ENCODE results near the gene ARHGAP10. TPM values are rescaled to one million over a fixed set of nuclear protein-coding genes. Genes with fewer than 3 reads are reported as not detected.

Gene ARHGAP10
- polyA plus RNA-seq, 1 donor from 2014 or later: 0.20 TPM

DNA sequence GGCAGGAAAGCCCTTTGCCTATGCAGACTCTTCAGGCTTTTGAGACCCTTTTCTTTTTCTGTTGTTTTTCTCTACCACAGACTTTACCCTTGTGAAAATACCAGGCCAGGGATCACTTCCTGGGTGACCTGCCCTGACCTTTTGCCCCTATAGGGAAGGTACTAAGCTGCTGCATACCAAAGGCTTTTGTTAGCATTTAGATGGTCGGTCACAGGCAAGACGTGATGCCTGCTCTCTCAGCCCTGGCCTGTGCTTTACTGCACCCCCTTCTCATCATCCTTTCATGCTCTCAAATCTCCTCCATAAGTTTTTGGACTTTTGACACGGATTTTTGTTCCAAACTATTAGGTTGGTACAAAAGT lies 98.2 kb downstream of the ARHGAP10 start:
- Mint-ChIP-seq H3K27ac (no peak overlapping the region), H3K36me3 (no peaks in the 10 kb centered on the region), H3K27me3 (no peaks in the 10 kb centered on the region), H3K4me1 (no peaks in the 10 kb centered on the region), H3K9me3 (peaks cover 0 to 6% (median 2%) of the 10 kb centered on the region in 3 donors), H3K4me3 (no peak overlapping the region)

DNA sequence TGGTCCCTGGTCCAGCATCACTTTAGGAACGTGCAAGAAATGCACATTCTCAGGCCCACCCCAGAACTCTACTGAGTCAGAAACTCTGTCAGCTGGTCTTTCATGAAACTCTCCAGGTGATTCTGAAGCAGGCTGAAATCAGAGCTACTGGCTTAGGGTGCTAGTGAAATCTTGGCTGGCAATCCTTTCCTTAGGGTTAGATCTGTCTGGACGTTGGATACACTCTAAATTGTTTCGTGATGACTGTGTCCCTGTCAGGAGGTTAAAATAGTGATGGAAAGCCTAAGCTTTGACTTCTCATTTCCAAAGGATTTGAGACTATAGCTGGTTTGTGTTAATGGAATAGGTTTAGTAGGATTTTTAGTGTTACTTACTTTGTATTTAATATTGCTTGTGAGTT lies 99.1 kb downstream of the ARHGAP10 start:
- H3K27ac Mint-ChIP-seq: no peak overlapping the region

DNA sequence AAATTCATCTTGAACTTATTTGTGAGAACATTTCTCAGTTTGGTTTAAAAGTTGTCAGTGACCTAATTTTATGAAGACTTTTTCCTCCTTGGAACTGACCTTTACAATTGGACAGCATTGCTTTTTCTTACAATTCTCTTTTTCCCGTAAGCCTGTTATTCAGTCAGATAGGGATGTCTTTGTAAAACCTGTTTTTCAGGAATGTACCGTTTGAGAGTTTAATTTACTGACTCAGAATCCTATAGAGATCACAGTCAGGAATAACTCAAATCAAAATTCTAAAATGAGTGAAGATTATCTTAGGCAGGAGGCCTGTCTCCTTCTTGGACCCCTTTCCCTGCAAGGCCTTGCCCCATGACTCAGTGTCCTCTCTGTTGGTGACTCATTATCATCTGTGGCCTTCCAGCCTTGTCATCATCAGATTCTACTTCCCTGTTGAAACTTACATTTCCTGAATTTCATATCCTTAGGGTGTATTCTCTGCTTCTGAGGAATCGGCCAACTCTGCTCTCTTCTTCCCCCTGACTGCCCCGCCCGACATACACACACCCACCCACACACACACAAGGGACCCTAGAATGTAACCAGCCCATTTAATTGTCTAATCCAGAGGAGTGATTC lies 99.8 kb downstream of the ARHGAP10 start:
- H3K27me3 Mint-ChIP-seq: no peaks in the 10 kb centered on the region
- no peaks in the 10 kb centered on the region for H3K36me3 Mint-ChIP-seq
- H3K4me3 Mint-ChIP-seq: no peak overlapping the region
- H3K27ac Mint-ChIP-seq: no peak overlapping the region
- peaks cover 0 to 6% (median 2%) of the 10 kb centered on the region in 3 donors for H3K9me3 Mint-ChIP-seq
- H3K4me1 Mint-ChIP-seq: peaks cover 0 to 1% (median 0%) of the 10 kb centered on the region in 3 donors

More for the DNA sequence above, 99.1 kb downstream of the ARHGAP10 start:
- Mint-ChIP-seq H3K36me3 (no peaks in the 10 kb centered on the region), H3K4me3 (no peak overlapping the region), H3K27me3 (no peaks in the 10 kb centered on the region), H3K4me1 (no peaks in the 10 kb centered on the region), H3K9me3 (peaks cover 0 to 6% (median 2%) of the 10 kb centered on the region in 3 donors)

DNA sequence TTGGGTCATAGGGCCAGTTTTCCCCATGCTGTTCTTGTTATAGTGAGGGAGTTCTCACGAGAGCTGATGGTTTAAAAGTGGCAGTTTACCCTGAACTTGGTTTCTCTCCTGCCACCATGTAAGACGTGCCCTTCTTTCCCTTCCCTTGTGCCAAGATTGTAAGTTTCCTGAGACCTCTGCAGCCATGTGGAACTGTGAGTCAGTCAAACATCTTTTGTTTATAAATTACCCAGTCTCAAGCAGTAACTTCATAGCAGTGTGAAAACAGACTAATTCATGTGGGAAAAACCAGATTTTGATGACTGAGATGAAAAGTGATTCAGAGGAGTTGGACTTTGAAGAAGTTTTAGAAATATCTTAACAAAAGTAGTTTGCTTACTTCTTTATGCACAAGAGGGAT lies 101.4 kb downstream of the ARHGAP10 start:
- H3K27ac Mint-ChIP-seq: no peak overlapping the region
- H3K4me1 Mint-ChIP-seq: peaks cover 0 to 5% (median 2%) of the 10 kb centered on the region in 3 donors
- peaks cover 0 to 6% (median 2%) of the 10 kb centered on the region in 3 donors for H3K9me3 Mint-ChIP-seq
- H3K36me3 Mint-ChIP-seq: no peaks in the 10 kb centered on the region
- H3K4me3 Mint-ChIP-seq: no peak overlapping the region
- peaks cover under 1% of the 10 kb centered on the region for H3K27me3 Mint-ChIP-seq

DNA sequence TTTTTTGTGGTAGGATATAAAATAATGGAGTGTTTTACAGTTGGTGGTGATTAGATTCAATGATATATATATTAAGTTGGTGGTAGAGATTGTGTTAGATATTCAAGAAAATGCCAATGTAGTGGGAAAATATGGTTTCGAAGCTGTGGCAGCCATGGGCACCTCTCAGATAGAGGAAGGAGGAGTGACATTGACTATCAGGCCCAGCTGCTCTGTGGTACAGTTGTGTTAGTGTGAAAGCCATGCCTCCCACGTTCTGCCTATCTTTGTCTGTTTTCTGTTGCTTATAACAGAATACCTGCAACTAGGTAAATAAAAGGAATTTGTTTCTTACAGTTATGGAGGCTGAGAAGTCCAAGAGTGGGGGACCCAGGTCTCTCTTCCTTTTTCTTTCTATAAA lies 101.9 kb downstream of the ARHGAP10 start:
- H3K27me3 Mint-ChIP-seq: peaks cover 1% of the 10 kb centered on the region
- H3K27ac Mint-ChIP-seq: no peak overlapping the region
- no peak overlapping the region for H3K4me3 Mint-ChIP-seq
- no peaks in the 10 kb centered on the region for H3K36me3 Mint-ChIP-seq
- peaks cover 0 to 6% (median 2%) of the 10 kb centered on the region in 3 donors for H3K9me3 Mint-ChIP-seq
- H3K4me1 Mint-ChIP-seq: peaks cover 0 to 7% (median 2%) of the 10 kb centered on the region in 3 donors

DNA sequence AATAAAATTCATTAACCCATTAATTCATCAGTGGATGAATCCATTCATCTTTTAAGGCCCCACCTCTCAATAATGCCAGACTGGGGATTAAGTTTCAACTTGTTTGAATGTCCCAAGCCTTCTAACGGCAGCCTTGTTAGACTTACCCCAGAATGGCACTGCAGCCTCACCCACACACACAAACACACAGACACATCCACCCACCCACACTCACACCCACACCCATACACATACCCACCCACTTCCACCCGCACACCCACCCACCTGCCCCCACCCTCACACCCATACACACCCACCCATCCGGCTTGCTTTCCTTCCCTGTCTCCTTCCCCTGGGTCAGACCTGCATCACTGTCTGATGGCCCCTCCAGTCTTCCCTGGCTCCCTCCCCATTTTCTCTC lies 102.6 kb downstream of the ARHGAP10 start:
- H3K4me3 Mint-ChIP-seq: no peak overlapping the region
- H3K4me1 Mint-ChIP-seq: peaks cover 0 to 7% (median 2%) of the 10 kb centered on the region in 3 donors
- peaks cover 1% of the 10 kb centered on the region for H3K27me3 Mint-ChIP-seq
- no peaks in the 10 kb centered on the region for H3K36me3 Mint-ChIP-seq
- H3K27ac Mint-ChIP-seq: no peak overlapping the region
- H3K9me3 Mint-ChIP-seq: peaks cover 0 to 6% (median 2%) of the 10 kb centered on the region in 3 donors

DNA sequence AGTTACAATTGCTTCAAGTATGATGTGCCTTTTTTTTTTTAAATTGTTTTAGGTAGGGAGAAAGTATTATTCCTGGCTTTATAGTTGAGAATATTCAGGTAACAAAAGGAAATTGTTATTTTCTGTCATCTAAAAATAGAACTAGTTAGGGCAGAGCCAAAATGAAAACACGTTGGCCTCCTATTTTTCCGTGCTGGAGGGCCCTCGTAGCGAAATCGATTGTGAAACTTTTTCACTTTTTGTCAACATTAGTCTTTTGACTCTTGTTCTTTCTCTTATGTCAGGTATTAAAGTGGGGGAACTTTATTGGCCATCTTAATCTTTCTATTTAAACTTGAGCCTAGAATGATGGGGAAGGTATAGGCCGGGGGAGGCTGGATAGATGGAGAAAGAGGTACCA lies 104.9 kb downstream of the ARHGAP10 start:
- H3K9me3 Mint-ChIP-seq: peaks cover 0 to 6% (median 2%) of the 10 kb centered on the region in 3 donors
- no peak overlapping the region for H3K27ac Mint-ChIP-seq
- peaks cover 0 to 7% (median 2%) of the 10 kb centered on the region in 3 donors for H3K4me1 Mint-ChIP-seq
- no peak overlapping the region for H3K4me3 Mint-ChIP-seq
- peaks cover 1% of the 10 kb centered on the region for H3K27me3 Mint-ChIP-seq
- H3K36me3 Mint-ChIP-seq: no peaks in the 10 kb centered on the region

DNA sequence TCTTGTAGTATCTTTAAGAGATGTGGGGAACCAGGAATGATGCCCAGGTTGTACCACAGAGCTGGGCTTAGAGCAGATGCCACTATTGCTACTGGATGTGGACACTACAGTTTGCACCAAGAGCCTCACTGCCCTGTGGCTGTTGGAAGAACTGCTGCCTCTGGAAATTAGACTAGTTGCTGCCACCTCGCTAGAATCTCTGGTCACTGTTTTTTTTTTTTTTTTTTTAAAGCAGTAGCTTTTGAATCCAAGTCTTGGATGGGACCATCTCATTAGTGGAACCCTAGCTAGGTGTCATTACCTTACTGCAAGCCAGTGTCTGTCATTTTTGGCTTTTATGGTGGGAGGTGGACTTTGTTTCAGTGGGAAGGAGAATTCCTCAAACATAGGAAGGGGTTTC lies 105.5 kb downstream of the ARHGAP10 start:
- peaks cover 1% of the 10 kb centered on the region for H3K27me3 Mint-ChIP-seq
- H3K27ac Mint-ChIP-seq: no peak overlapping the region
- H3K9me3 Mint-ChIP-seq: peaks cover 0 to 6% (median 2%) of the 10 kb centered on the region in 3 donors
- peaks cover 0 to 7% (median 2%) of the 10 kb centered on the region in 3 donors for H3K4me1 Mint-ChIP-seq
- H3K4me3 Mint-ChIP-seq: no peak overlapping the region
- no peaks in the 10 kb centered on the region for H3K36me3 Mint-ChIP-seq

DNA sequence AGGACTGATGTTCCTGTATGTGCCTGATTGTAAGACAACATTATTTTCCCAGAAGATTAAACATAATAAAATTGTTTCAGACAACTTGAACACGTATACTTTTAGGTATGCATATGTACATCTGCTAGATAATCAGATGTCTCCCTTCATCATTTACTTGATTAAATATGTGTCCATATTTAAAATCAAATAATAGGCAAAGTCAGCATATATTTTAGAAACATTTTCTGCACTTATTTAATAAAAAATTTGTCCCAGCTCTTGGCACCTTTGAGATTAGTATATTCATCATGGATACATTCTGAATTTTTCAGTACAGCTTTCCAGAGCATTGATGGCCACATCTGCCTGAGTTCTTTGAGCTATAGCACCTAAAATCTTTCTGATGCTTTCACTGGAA lies 106.0 kb downstream of the ARHGAP10 start:
- no peaks in the 10 kb centered on the region for H3K36me3 Mint-ChIP-seq
- H3K27ac Mint-ChIP-seq: no peak overlapping the region
- peaks cover 0 to 7% (median 2%) of the 10 kb centered on the region in 3 donors for H3K4me1 Mint-ChIP-seq
- H3K4me3 Mint-ChIP-seq: no peak overlapping the region
- H3K9me3 Mint-ChIP-seq: peaks cover 0 to 6% (median 2%) of the 10 kb centered on the region in 3 donors
- H3K27me3 Mint-ChIP-seq: peaks cover 1% of the 10 kb centered on the region

DNA sequence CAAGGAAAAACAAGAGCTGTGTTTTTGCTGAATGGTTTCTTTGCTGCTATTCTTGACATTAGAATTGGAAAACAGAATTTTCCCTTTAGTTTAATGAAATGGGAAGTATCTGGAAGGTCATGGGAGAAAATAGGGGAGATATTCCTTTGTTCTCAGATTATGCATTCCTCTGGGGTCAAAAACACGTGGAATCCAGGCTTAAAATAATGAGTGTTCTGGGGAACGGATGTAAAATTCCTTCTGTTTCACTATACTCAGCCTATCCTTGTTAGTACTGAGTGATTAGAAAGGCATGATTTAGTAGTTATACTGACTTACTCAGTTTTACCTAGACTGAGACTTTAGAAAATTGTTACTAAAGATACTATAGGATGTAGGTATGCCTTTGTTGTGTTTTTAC lies 107.3 kb downstream of the ARHGAP10 start:
- peaks cover 0 to 7% (median 2%) of the 10 kb centered on the region in 3 donors for H3K4me1 Mint-ChIP-seq
- H3K36me3 Mint-ChIP-seq: no peaks in the 10 kb centered on the region
- peaks cover 1% of the 10 kb centered on the region for H3K27me3 Mint-ChIP-seq
- no peak overlapping the region for H3K4me3 Mint-ChIP-seq
- H3K27ac Mint-ChIP-seq: no peak overlapping the region
- H3K9me3 Mint-ChIP-seq: no peaks in the 10 kb centered on the region

DNA sequence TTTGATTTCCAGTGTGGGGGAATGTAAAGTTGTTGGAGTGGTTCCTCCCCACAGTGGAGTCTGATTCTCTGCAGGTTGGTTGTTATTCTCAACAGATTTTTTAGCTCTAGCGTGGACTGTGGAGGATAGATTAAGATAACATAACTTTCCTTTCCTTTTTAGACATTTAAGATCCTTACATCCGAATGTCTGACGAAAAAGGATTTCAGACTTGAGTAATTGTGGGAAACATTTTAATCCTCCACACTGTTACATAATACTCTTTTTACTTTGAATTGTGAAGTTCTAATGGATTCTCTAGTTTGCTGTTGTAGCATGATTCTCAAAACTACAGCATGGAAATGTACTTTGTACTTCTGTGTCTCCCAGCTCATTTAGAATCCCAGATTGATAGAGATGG lies 107.8 kb downstream of the ARHGAP10 start:
- Mint-ChIP-seq H3K27me3 (peaks cover 1% of the 10 kb centered on the region), H3K9me3 (no peaks in the 10 kb centered on the region), H3K4me1 (peaks cover 0 to 7% (median 2%) of the 10 kb centered on the region in 3 donors), H3K27ac (no peak overlapping the region), H3K4me3 (no peak overlapping the region), H3K36me3 (no peaks in the 10 kb centered on the region)

DNA sequence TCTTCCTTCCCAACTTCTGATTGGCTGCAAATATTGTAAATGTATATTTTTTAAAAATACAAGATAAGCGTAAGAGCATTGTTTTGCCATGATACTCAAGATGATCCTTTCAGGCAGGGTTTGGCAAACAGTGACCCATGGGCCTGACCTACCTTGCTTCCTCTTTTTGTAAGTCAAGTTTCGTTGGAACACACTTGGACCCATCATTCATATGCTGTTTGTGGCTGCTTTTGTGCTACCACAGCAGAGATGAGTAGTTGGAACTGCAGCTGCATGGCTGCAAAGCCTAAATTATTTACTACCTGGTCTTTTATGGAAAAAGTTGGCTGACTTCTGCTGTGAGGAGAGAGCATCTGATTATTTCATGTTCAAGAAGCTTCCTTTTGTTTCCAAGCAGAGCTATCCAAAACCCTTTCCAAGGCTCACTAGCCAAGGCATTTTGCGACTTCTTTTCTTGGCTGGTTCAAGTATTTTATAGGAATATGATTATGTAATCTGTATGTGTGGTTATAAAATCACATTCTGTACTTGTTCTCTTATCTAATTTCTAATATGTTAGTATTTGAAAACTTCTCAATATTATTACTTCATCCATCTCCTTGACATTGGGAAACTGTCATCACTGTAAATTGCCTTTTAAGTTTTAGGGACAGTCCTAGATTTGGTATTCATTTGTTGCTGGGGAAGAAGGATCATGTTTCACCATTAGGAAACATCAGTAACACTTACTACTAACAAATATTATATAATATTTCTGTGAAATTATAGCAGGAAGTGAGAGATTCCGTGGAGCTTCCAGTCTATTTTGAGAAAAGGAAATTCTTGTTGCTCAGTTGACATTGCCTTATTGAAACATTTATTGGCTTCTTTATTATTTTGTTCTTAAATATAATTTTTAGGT lies 109.2 kb downstream of the ARHGAP10 start:
- Mint-ChIP-seq H3K4me3 (no peak overlapping the region), H3K9me3 (no peaks in the 10 kb centered on the region), H3K27ac (no peak overlapping the region), H3K36me3 (no peaks in the 10 kb centered on the region), H3K27me3 (peaks cover 1% of the 10 kb centered on the region), H3K4me1 (peaks cover 0 to 7% (median 2%) of the 10 kb centered on the region in 3 donors)

DNA sequence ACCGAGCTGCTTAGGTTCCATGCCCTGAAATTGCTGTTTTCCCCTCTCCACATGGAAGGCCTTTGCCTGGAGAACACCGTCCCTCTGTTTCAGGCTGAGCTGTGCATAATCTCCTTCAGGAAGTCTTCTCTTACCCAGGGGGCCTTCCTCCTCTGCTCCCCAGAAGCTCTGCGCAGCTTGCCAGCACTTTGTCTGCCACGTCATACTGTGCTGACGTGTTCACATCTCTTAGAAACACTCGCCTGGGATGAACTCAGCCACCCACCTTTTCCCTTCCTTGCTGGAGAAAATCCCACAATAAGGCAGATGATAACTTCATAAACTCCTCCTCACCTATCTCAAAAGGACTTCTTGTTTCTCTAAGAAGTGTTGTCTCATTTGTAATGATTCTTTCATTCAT lies 110.7 kb downstream of the ARHGAP10 start:
- no peaks in the 10 kb centered on the region for H3K36me3 Mint-ChIP-seq
- H3K27ac Mint-ChIP-seq: peak overlapping the region in 1 of 3 donors; percentile 68
- H3K4me1 Mint-ChIP-seq: peaks cover 0 to 2% (median 0%) of the 10 kb centered on the region in 3 donors
- H3K4me3 Mint-ChIP-seq: no peak overlapping the region
- H3K27me3 Mint-ChIP-seq: peaks cover 1% of the 10 kb centered on the region
- no peaks in the 10 kb centered on the region for H3K9me3 Mint-ChIP-seq

DNA sequence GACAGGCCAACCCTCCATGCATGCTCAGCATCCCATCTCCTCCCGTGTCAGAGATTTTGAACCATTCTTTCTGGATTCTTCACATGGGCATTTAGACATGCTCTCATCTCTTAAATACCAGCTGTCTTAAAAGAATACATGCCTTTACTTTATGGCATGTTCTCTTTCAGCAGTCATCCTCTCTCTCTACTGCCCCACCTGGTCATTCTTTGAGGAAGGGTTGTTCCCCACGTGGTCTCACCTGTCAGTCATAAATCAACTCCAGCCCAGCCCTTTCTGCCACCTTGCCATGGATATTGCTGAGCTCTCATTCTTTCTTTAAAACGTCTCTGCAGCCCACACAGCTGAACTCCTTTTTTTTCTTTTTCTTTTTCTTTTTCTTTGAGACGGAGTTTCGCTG lies 111.3 kb downstream of the ARHGAP10 start:
- Mint-ChIP-seq H3K27me3 (peaks cover 1% of the 10 kb centered on the region), H3K4me3 (no peak overlapping the region), H3K36me3 (no peaks in the 10 kb centered on the region), H3K4me1 (peaks cover 0 to 2% (median 0%) of the 10 kb centered on the region in 3 donors), H3K27ac (no peak overlapping the region), H3K9me3 (no peaks in the 10 kb centered on the region)

DNA sequence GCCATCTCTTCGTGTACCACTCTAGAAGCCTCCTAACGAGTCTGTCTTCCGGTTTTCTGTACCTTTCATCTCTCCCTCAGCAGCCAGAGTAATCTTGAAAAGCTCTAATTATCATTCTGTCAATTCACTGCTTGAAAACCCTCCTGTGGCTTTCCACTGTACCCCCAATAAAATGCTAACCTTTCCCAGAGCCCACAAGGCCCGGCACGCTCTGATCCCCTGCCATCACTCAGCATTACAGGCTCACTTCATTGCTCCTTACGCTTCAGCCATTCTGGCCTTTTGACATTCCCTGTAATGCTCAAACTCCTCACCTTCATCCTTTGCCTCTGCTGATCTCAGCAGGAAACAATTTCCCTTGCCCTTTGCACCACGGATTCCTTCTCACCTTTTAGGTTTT lies 112.9 kb downstream of the ARHGAP10 start:
- H3K4me3 Mint-ChIP-seq: no peak overlapping the region
- H3K27ac Mint-ChIP-seq: no peak overlapping the region
- peaks cover 1% of the 10 kb centered on the region for H3K27me3 Mint-ChIP-seq
- H3K4me1 Mint-ChIP-seq: no peaks in the 10 kb centered on the region
- no peaks in the 10 kb centered on the region for H3K9me3 Mint-ChIP-seq
- no peaks in the 10 kb centered on the region for H3K36me3 Mint-ChIP-seq
